CD14-positive monocyte (primary cell): Measurements from ENCODE around the gene ANAPC10. TPM values are rescaled to one million over a fixed set of nuclear protein-coding genes. Genes with fewer than 3 reads are reported as not detected.

Experiments
- DNase-seq, 3 donors: peaks; one replicate each; pipeline ENCODE4 v3.0.0-alpha.2; 2011 to 2022
- H2AFZ ChIP-seq: 2 replicates; pipeline ENCODE4 v1.6.0; 2012; ENCODE audit warnings: mild to moderate bottlenecking, low read depth, low read length, inconsistent platforms; ENCODE audit not compliant: insufficient read depth, poor library complexity, severe bottlenecking
- H3K27ac ChIP-seq, 2 donors: 1 replicate in 1 of 2; 2 replicates in 1 of 2; pipeline ENCODE4 v1.5.1; 2012 to 2013; ENCODE audit warnings: low read length in 2 of 2, control low read depth in 1 of 2, inconsistent platforms in 1 of 2, low read depth in 1 of 2, mild to moderate bottlenecking in 1 of 2
- H3K27me3 ChIP-seq, 2 donors: one replicate each; pipeline versions ENCODE4 v1.6.0 to v1.6.1; 2011 to 2013; ENCODE audit warnings: low read length in 2 of 2; ENCODE audit not compliant: control insufficient read depth in 2 of 2, insufficient read depth in 2 of 2
- H3K36me3 ChIP-seq, 2 donors: replicated peaks in 1 of 2; 1 replicate in 1 of 2; 2 replicates in 1 of 2; pipeline versions ENCODE4 v1.5.1 to v1.6.1; 2012 to 2013; ENCODE audit warnings: low read length in 2 of 2, control low read depth in 1 of 2, inconsistent platforms in 1 of 2, mild to moderate bottlenecking in 1 of 2; ENCODE audit not compliant: insufficient read depth in 2 of 2, control insufficient read depth in 1 of 2
- H3K4me1 ChIP-seq, 2 donors: 1 replicate in 1 of 2; 2 replicates in 1 of 2; pipeline versions ENCODE4 v1.5.1 to v1.6.1; 2012 to 2013; ENCODE audit warnings: low read length in 2 of 2, control low read depth in 1 of 2, inconsistent platforms in 1 of 2, mild to moderate bottlenecking in 1 of 2, moderate library complexity in 1 of 2; ENCODE audit not compliant: insufficient read depth in 2 of 2, control insufficient read depth in 1 of 2
- H3K4me2 ChIP-seq: replicated peaks from 2 replicates; pipeline ENCODE3; 2012; ENCODE audit warnings: low read length, moderate library complexity, mild to moderate bottlenecking; ENCODE audit not compliant: poor library complexity, severe bottlenecking; ENCODE audit errors: extremely low read depth
- H3K4me3 ChIP-seq, 3 experiments: fragments of 200-600 bp in 1 of 3; sonication (generic) in 1 of 3; replicated peaks in 1 of 3; 1 replicate in 2 of 3; 2 replicates in 1 of 3; pipeline ENCODE4 v1.5.1; 2011 to 2013; ENCODE audit warnings: low read length in 3 of 3, mild to moderate bottlenecking in 3 of 3, control low read depth in 2 of 3, low read depth in 2 of 3, inconsistent platforms in 1 of 3, moderate library complexity in 1 of 3
- H3K79me2 ChIP-seq: 2 replicates; pipeline ENCODE4 v1.6.0; 2012; ENCODE audit warnings: mild to moderate bottlenecking, control low read depth, inconsistent platforms, low read length, moderate library complexity; ENCODE audit not compliant: insufficient read depth
- H3K9ac ChIP-seq: 2 replicates; pipeline ENCODE4 v1.6.0; 2017; ENCODE audit warnings: low read length, mild to moderate bottlenecking; ENCODE audit not compliant: insufficient read depth, poor library complexity, severe bottlenecking
- H3K9me3 ChIP-seq, 2 donors: replicated peaks in 1 of 2; 1 replicate in 1 of 2; 2 replicates in 1 of 2; pipeline versions ENCODE4 v1.5.1 to v1.6.1; 2012 to 2013; ENCODE audit warnings: low read length in 2 of 2, control low read depth in 1 of 2; ENCODE audit not compliant: control insufficient read depth in 1 of 2, insufficient read depth in 1 of 2
- H4K20me1 ChIP-seq: 2 replicates; pipeline ENCODE4 v1.6.0; 2012; ENCODE audit warnings: mild to moderate bottlenecking, low read length, control low read depth, moderate library complexity; ENCODE audit not compliant: insufficient read depth
- H3K27ac Mint-ChIP-seq, 7 donors: one replicate each; pipeline ENCODE4 v1.8.0; 2020; ENCODE audit warnings: mild to moderate bottlenecking in 7 of 7, mixed read lengths in 7 of 7, moderate library complexity in 6 of 7, inconsistent platforms in 2 of 7
- H3K27me3 Mint-ChIP-seq, 3 donors: one replicate each; pipeline ENCODE4 v1.8.0; 2021 to 2022; ENCODE audit warnings: low read depth in 3 of 3, mild to moderate bottlenecking in 3 of 3, mixed read lengths in 3 of 3, moderate library complexity in 3 of 3, inconsistent platforms in 1 of 3
- H3K36me3 Mint-ChIP-seq, 2 donors: one replicate each; pipeline ENCODE4 v1.8.0; 2020; ENCODE audit warnings: mixed read lengths in 2 of 2, inconsistent platforms in 1 of 2, mild to moderate bottlenecking in 1 of 2
- H3K4me1 Mint-ChIP-seq: one replicate; pipeline ENCODE4 v1.8.0; 2020; ENCODE audit warnings: mild to moderate bottlenecking, mixed read lengths
- H3K4me3 Mint-ChIP-seq, 2 donors: one replicate each; pipeline ENCODE4 v1.8.0; 2020; ENCODE audit warnings: mild to moderate bottlenecking in 2 of 2, mixed read lengths in 2 of 2, moderate library complexity in 1 of 2
- H3K9me3 Mint-ChIP-seq, 7 donors: one replicate each; pipeline ENCODE4 v1.8.0; 2020 to 2022; ENCODE audit warnings: mixed read lengths in 7 of 7, mild to moderate bottlenecking in 6 of 7, moderate library complexity in 6 of 7, inconsistent platforms in 2 of 7
- WGBS: methylation state at CpG from one replicate; pipeline ENCODE4 v1.1.5; 2013; ENCODE audit warnings: missing lambda C conversion rate; ENCODE audit not compliant: insufficient coverage; 5-methylcytosine and 5-hydroxymethylcytosine counted together
- intact Hi-C, 2 donors: fragments of 100-400 bp; cut with micrococcal nuclease; formaldehyde crosslinking; loops; one replicate each; pipeline versions ENCODE4 v1.15.0 to v1.15.1; 2023
- polyA plus RNA-seq, 3 donors: library from polyadenylated mRNA; depleted of rRNA in 1 of 3; unstranded in 2 of 3; stranded (reverse) in 1 of 3; fragments of 300-500 nt in 2 of 3; fragments of >200 nt in 1 of 3; fragmentation: Illumina TruSeq in 2 of 3; gene quantifications; 1 replicate in 2 of 3; 2 replicates in 1 of 3; pipeline ENCODE4 v1.2.3, GENCODE V29; 2012 to 2021
- TF ChIP-seq, protein P1 (sequence below): fragments of 200-600 bp; IDR thresholded peaks from one replicate; pipeline ENCODE4 v1.8.0; 2022; ENCODE audit warnings: antibody characterized with exemption, mild to moderate bottlenecking

Gene ANAPC10
- polyA plus RNA-seq, 3 donors = 11.1 to 25.4 (median 21.3) TPM

DNA sequence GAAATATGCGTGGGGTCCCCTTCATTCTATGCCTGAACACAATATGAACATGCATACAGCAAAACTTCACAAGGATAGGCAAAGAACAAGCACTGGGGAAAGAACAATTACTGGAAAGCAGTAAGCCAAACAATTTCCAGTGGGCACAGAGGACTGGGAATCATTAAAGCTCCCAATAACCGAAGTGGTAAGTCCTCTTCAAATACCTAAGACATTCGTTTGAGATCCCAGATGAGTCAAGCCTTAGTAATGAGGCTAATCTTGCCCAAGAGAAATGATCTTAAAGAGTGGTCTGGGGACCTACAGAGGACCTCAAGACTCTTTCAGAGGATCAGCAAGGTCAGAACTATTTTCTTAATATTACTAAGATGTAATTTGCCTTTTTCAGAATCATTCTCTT is 28.6 kb downstream of the ANAPC10 start:
- Mint-ChIP-seq H3K9me3 (no peaks in the 10 kb centered on the region), H3K4me3 (no peak overlapping the region), H3K4me1 (no peaks in the 10 kb centered on the region), H3K27me3 (no peaks in the 10 kb centered on the region), H3K36me3 (peaks cover 9 to 21% of the 10 kb centered on the region in 2 donors), H3K27ac (peak overlapping the region in 1 of 7 donors; percentile 1)
- DNase-seq = no peak
- WGBS = 100% methylated on average over 2 of the region's 3 CpGs
- Histone ChIP-seq H3K27ac (no peak overlapping the region), H3K4me2 (no peak overlapping the region), H3K27me3 (no peaks in the 10 kb centered on the region), H3K9me3 (no peaks in the 10 kb centered on the region), H4K20me1 (no peaks in the 10 kb centered on the region), H3K4me1 (no peaks in the 10 kb centered on the region), H3K9ac (no peak overlapping the region), H3K4me3 (no peak overlapping the region), H2AFZ (no peak overlapping the region), H3K36me3 (peaks cover 4 to 7% of the 10 kb centered on the region in 2 donors), H3K79me2 (no peaks in the 10 kb centered on the region)
- intact Hi-C loops = no loop called here
- TF ChIP-seq, protein P1, sequence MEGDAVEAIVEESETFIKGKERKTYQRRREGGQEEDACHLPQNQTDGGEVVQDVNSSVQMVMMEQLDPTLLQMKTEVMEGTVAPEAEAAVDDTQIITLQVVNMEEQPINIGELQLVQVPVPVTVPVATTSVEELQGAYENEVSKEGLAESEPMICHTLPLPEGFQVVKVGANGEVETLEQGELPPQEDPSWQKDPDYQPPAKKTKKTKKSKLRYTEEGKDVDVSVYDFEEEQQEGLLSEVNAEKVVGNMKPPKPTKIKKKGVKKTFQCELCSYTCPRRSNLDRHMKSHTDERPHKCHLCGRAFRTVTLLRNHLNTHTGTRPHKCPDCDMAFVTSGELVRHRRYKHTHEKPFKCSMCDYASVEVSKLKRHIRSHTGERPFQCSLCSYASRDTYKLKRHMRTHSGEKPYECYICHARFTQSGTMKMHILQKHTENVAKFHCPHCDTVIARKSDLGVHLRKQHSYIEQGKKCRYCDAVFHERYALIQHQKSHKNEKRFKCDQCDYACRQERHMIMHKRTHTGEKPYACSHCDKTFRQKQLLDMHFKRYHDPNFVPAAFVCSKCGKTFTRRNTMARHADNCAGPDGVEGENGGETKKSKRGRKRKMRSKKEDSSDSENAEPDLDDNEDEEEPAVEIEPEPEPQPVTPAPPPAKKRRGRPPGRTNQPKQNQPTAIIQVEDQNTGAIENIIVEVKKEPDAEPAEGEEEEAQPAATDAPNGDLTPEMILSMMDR = no peak

DNA sequence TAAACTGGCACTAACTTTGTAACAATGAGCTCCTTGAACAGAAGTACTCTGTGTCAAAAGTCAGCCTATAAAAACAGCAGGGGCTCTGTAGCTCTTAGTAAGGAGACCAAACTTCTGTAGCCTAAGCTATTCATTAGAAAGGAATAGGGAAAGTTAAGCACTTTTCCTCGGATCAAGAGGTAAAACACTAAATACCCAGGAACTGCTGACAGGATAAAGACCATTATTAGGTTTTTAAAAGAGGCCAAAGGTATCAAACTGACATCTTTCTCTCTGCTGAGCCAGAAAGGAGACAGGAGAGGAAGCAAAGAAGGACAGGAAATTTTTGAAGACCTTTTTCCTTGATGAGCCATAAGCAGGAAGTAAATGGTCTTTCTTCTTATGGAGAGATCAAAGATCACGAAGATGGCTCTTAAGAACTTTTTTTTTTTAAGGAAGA is 31.9 kb downstream of the ANAPC10 start:
- intact Hi-C loops = no loop called here
- H3K4me3 ChIP-seq = no peak overlapping the region
- no CpG with 5 or more reads among the region's 2 CpGs for WGBS
- no peak overlapping the region for H3K27ac ChIP-seq
- no peak for DNase-seq
- H3K4me1 ChIP-seq = no peaks in the 10 kb centered on the region
- no peaks in the 10 kb centered on the region for H3K27me3 Mint-ChIP-seq
- peaks cover 26% of the 10 kb centered on the region in 2 donors for H3K36me3 Mint-ChIP-seq
- TF ChIP-seq, protein P1 = no peak
- no peak overlapping the region for H3K4me2 ChIP-seq
- no peak overlapping the region for H3K27ac Mint-ChIP-seq
- no peaks in the 10 kb centered on the region for H4K20me1 ChIP-seq
- H2AFZ ChIP-seq = no peak overlapping the region
- H3K79me2 ChIP-seq = no peaks in the 10 kb centered on the region
- no peaks in the 10 kb centered on the region for H3K27me3 ChIP-seq
- H3K36me3 ChIP-seq = peaks cover 4 to 25% of the 10 kb centered on the region in 2 donors
- H3K9me3 Mint-ChIP-seq = no peaks in the 10 kb centered on the region
- H3K4me1 Mint-ChIP-seq = no peaks in the 10 kb centered on the region
- H3K4me3 Mint-ChIP-seq = no peak overlapping the region
- no peaks in the 10 kb centered on the region for H3K9me3 ChIP-seq
- H3K9ac ChIP-seq = no peak overlapping the region
